Adrenal gland (tissue), 5 donors: Measurements from ENCODE around the gene ME2.

Source experiments
- CTCF ChIP-seq, 6 experiments: fragments of 450-650 bp in 4 of 6; fragments of 200-600 bp in 2 of 6; sonication (generic) in 1 of 6; IDR thresholded peaks; 1 replicate in 5 of 6; 2 replicates in 1 of 6; pipeline versions ENCODE4 v1.5.1 to v1.8.0; 2016 to 2021; ENCODE audit warnings: antibody characterized with exemption in 6 of 6, mild to moderate bottlenecking in 2 of 6, moderate library complexity in 1 of 6
- POLR2A ChIP-seq, 2 donors: fragments of 450-650 bp; IDR thresholded peaks; one replicate each; pipeline ENCODE4 v1.6.1; 2017; ENCODE audit warnings: antibody characterized with exemption in 2 of 2, mild to moderate bottlenecking in 2 of 2, moderate library complexity in 1 of 2
- donor health status: DM: no; HTN: no; CAD: no.

- no peak for TF ChIP-seq CTCF (IDR thresholded peaks at IDR 0.05)
- no peak for TF ChIP-seq POLR2A (IDR thresholded peaks at IDR 0.05)
These were observed 48.4 kb upstream of the ME2 start for GRCh38 chr18:50830544-50830943.
